GM12878 (cell line): ENCODE data around the gene PIGV.

Source experiments
- ATF7 ChIP-seq: fragments of 450-650 bp; IDR thresholded peaks from 2 replicates; pipeline ENCODE4 v1.6.1; 2016; ENCODE audit warnings: low read depth, mild to moderate bottlenecking
- ESRRA ChIP-seq: IDR thresholded peaks from 2 replicates; pipeline ENCODE4 v1.6.1; 2012; ENCODE audit warnings: mild to moderate bottlenecking, low read length, improper control_type of control experiment
- EZH2 ChIP-seq: IDR thresholded peaks from 2 replicates; pipeline ENCODE4 v1.6.1; 2012; ENCODE audit warnings: low read depth, mild to moderate bottlenecking, control low read depth, inconsistent platforms, low read length, borderline replicate concordance; ENCODE audit not compliant: control insufficient read depth
- FOXM1 ChIP-seq: IDR thresholded peaks from 2 replicates; pipeline ENCODE4 v1.6.1; 2012; ENCODE audit warnings: low read depth, mild to moderate bottlenecking, inconsistent platforms, low read length, moderate library complexity
- JUND ChIP-seq: IDR thresholded peaks from 2 replicates; pipeline ENCODE4 v1.6.1; 2012; ENCODE audit warnings: low read depth, mild to moderate bottlenecking, low read length, improper control_type of control experiment, moderate library complexity
- NRF1 ChIP-seq: conservative IDR thresholded peaks from 2 replicates; pipeline ENCODE4 v1.6.1; 2011; ENCODE audit warnings: mild to moderate bottlenecking, low read depth, low read length, improper control_type of control experiment
- POLR2A ChIP-seq: IDR thresholded peaks from 2 replicates; pipeline ENCODE4 v1.6.1; 2011; ENCODE audit warnings: low read depth, mild to moderate bottlenecking, low read length
- RAD51 ChIP-seq: fragments of 450-650 bp; IDR thresholded peaks from 2 replicates; pipeline ENCODE4 v1.6.1; 2016; ENCODE audit warnings: moderate library complexity, mild to moderate bottlenecking, inconsistent platforms
- RFX5 ChIP-seq: IDR thresholded peaks from 2 replicates; pipeline ENCODE4 v1.6.1; 2011; ENCODE audit warnings: low read depth, low read length, improper control_type of control experiment
- SREBF1 ChIP-seq: IDR thresholded peaks from 2 replicates; pipeline ENCODE4 v1.6.1; 2012; ENCODE audit warnings: mild to moderate bottlenecking, low read length
- TAF1 ChIP-seq: IDR thresholded peaks from 2 replicates; pipeline ENCODE4 v1.6.1; 2011; ENCODE audit warnings: mild to moderate bottlenecking, low read depth, low read length, borderline replicate concordance
- ZNF24 ChIP-seq: fragments of 450-650 bp; IDR thresholded peaks from 2 replicates; pipeline ENCODE4 v1.6.1; 2017; ENCODE audit warnings: antibody characterized with exemption, mild to moderate bottlenecking
- TF ChIP-seq, protein P1 (sequence below), 3 experiments: IDR thresholded peaks in 2 of 3; conservative IDR thresholded peaks in 1 of 3; 2 replicates each; pipeline ENCODE4 v1.5.1; 2011; ENCODE audit warnings: low read depth in 3 of 3, low read length in 3 of 3, mild to moderate bottlenecking in 3 of 3, control low read depth in 2 of 3, moderate library complexity in 2 of 3, inconsistent platforms in 1 of 3, mixed read lengths in 1 of 3; ENCODE audit not compliant: control insufficient read depth in 2 of 3, insufficient read depth in 1 of 3; ENCODE audit errors: extremely low read depth in 1 of 3
- TF ChIP-seq, protein P2 (sequence below): fragments of 450-650 bp; IDR thresholded peaks from 2 replicates; pipeline ENCODE4 v1.6.1; 2016; ENCODE audit warnings: mild to moderate bottlenecking

DNA sequence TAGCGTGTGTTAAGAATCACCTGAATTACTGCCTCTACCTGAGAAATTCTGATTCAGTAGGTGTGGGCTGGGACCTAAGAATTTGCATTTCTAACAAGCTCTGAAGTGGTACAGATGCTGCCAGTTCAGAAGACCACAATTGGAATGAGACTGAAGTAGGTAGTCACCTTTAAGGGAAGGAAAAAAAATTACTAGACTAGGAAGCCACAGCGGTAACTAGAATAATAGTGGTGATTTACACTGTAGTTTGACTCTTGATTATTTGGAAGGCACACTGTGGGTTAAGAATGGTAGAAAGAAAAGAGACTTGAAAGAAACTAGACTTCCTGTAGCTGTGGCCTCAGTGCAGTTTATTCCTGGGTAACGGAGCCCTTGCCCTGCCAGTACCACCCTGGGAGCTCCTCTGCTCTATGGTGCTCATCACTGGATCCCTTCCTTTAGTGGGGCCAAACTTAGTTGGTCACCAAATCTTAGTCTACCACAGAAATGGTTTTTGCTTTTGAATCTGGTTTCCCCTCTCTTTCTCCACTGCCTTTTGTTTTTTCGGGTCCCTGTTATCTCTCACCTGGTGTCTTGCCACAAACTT lies 48.3 kb upstream of the PIGV start:
- TF ChIP-seq SREBF1 (no peak), FOXM1 (no peak), POLR2A (no peak), ESRRA (no peak), JUND (no peak), ATF7 (no peak), RAD51 (no peak), ZNF24 (no peak), EZH2 (no peak), TAF1 (no peak), NRF1 (no peak), RFX5 (no peak)
- TF ChIP-seq, protein P1, sequence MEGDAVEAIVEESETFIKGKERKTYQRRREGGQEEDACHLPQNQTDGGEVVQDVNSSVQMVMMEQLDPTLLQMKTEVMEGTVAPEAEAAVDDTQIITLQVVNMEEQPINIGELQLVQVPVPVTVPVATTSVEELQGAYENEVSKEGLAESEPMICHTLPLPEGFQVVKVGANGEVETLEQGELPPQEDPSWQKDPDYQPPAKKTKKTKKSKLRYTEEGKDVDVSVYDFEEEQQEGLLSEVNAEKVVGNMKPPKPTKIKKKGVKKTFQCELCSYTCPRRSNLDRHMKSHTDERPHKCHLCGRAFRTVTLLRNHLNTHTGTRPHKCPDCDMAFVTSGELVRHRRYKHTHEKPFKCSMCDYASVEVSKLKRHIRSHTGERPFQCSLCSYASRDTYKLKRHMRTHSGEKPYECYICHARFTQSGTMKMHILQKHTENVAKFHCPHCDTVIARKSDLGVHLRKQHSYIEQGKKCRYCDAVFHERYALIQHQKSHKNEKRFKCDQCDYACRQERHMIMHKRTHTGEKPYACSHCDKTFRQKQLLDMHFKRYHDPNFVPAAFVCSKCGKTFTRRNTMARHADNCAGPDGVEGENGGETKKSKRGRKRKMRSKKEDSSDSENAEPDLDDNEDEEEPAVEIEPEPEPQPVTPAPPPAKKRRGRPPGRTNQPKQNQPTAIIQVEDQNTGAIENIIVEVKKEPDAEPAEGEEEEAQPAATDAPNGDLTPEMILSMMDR (IDR thresholded peaks at IDR 0.05 in 2 of 3, conservative IDR thresholded peaks at IDR 0.05 in 1 of 3; ENCODE audit: control insufficient read depth in 2 of 3, extremely low read depth in 1 of 3, insufficient read depth in 1 of 3, low read depth in 3 of 3, low read length in 3 of 3): no peak
- TF ChIP-seq, protein P2, sequence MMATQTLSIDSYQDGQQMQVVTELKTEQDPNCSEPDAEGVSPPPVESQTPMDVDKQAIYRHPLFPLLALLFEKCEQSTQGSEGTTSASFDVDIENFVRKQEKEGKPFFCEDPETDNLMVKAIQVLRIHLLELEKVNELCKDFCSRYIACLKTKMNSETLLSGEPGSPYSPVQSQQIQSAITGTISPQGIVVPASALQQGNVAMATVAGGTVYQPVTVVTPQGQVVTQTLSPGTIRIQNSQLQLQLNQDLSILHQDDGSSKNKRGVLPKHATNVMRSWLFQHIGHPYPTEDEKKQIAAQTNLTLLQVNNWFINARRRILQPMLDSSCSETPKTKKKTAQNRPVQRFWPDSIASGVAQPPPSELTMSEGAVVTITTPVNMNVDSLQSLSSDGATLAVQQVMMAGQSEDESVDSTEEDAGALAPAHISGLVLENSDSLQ: no peak
